ENCODE results near the gene UBE2O. TPM values are rescaled to one million over a fixed set of nuclear protein-coding genes. Genes with fewer than 3 reads are reported as not detected.

Gene UBE2O
- total RNA-seq, 1 donor from 2014 or later, result 25.8 TPM

DNA sequence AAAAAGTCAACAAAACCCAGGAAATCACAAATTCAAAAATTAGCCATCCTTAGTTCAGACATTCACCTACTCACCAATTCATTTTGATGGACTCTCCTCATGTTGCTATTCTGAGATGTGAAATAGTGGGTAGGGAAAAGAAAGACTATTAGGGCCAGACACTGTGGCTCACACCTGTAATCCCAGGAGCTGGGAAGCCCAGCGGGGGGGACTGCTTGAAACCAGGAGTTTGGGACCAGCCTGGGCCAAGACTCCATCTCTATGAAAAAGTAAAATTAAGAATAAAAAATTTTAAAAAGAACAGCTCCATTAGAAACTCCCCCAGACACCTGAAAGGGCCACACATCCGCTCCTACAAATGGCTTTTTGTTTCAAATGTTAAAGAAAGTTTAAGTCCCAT lies 21.4 kb downstream of the UBE2O start:
- FAIRE-seq (no peak), DNase-seq (ENCODE audit: low read depth) (no peak)
- H3K27me3 ChIP-seq (ENCODE audit: insufficient read depth, low read length), result no peaks in the 10 kb centered on the region
- H3K4me3 Mint-ChIP-seq (ENCODE audit: unreplicated experiment), result no peak overlapping the region
- no peaks in the 10 kb centered on the region for H3K9me3 Mint-ChIP-seq (ENCODE audit: unreplicated experiment)
- H3K9ac ChIP-seq (ENCODE audit: low read length), result no peak overlapping the region
- H3K36me3 Mint-ChIP-seq (ENCODE audit: low read depth, unreplicated experiment), result no peaks in the 10 kb centered on the region
- H3K79me2 ChIP-seq (ENCODE audit: insufficient read depth, low read length), result peaks cover 78% of the 10 kb centered on the region
- TF ChIP-seq EZH2 (IDR thresholded peaks at IDR 0.05; ENCODE audit: insufficient read depth, low read length), result no peak
- TF ChIP-seq, protein P1, sequence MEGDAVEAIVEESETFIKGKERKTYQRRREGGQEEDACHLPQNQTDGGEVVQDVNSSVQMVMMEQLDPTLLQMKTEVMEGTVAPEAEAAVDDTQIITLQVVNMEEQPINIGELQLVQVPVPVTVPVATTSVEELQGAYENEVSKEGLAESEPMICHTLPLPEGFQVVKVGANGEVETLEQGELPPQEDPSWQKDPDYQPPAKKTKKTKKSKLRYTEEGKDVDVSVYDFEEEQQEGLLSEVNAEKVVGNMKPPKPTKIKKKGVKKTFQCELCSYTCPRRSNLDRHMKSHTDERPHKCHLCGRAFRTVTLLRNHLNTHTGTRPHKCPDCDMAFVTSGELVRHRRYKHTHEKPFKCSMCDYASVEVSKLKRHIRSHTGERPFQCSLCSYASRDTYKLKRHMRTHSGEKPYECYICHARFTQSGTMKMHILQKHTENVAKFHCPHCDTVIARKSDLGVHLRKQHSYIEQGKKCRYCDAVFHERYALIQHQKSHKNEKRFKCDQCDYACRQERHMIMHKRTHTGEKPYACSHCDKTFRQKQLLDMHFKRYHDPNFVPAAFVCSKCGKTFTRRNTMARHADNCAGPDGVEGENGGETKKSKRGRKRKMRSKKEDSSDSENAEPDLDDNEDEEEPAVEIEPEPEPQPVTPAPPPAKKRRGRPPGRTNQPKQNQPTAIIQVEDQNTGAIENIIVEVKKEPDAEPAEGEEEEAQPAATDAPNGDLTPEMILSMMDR (IDR thresholded peaks at IDR 0.05; ENCODE audit: insufficient read depth, low read depth, low read length), result no peak
- no peak overlapping the region for H2AFZ ChIP-seq (ENCODE audit: low read depth, low read length)
- no peak overlapping the region for H3K4me3 ChIP-seq (ENCODE audit: insufficient read depth, low read depth, low read length)
- H4K20me1 ChIP-seq (ENCODE audit: insufficient read depth, low read length), result peaks cover 89% of the 10 kb centered on the region
- no peak overlapping the region for H3K4me2 ChIP-seq (ENCODE audit: low read length)
- no peaks in the 10 kb centered on the region for H3K9me3 ChIP-seq (ENCODE audit: insufficient read depth, low read depth, low read length)
- H3K27ac Mint-ChIP-seq (ENCODE audit: unreplicated experiment), result no peak overlapping the region
- H3K27ac ChIP-seq (ENCODE audit: low read depth, low read length), result no peak overlapping the region
- H3K4me1 ChIP-seq (ENCODE audit: insufficient read depth, low read length), result no peaks in the 10 kb centered on the region
- H3K4me1 Mint-ChIP-seq (ENCODE audit: low read depth, unreplicated experiment), result peaks cover 19% of the 10 kb centered on the region
- H3K27me3 Mint-ChIP-seq (ENCODE audit: low read depth, unreplicated experiment), result no peaks in the 10 kb centered on the region
- no peaks in the 10 kb centered on the region for H3K36me3 ChIP-seq (ENCODE audit: insufficient read depth, low read length)

DNA sequence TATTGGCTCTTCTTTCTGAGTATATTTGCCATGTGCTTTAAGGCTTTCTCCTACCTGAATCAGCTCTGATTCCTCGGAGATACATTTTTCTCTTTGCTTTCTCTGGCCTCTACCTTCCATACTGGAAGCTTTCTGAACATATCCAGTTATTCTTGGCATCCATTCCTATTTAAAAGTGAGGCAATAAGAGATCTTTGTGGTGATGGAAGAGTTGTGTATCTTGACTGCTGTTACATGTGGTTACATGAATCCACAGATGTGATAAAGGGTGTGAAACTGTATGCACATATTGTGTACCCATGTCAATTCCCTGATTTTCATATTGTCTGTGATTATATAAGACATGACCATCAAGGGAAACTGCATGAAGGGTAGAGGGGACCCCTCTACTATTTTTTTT lies 24.4 kb downstream of the UBE2O start:
- no peaks in the 10 kb centered on the region for H3K36me3 Mint-ChIP-seq (ENCODE audit: low read depth, unreplicated experiment)
- no peaks in the 10 kb centered on the region for H3K27me3 Mint-ChIP-seq (ENCODE audit: low read depth, unreplicated experiment)
- no peaks in the 10 kb centered on the region for H3K9me3 Mint-ChIP-seq (ENCODE audit: unreplicated experiment)
- Histone ChIP-seq H2AFZ (ENCODE audit: low read depth, low read length) (no peak overlapping the region), H3K27ac (ENCODE audit: low read depth, low read length) (no peak overlapping the region), H3K4me1 (ENCODE audit: insufficient read depth, low read length) (no peaks in the 10 kb centered on the region), H3K27me3 (ENCODE audit: insufficient read depth, low read length) (no peaks in the 10 kb centered on the region), H3K79me2 (ENCODE audit: insufficient read depth, low read length) (peaks cover 58% of the 10 kb centered on the region), H3K36me3 (ENCODE audit: insufficient read depth, low read length) (no peaks in the 10 kb centered on the region), H3K4me3 (ENCODE audit: insufficient read depth, low read depth, low read length) (no peak overlapping the region), H3K9me3 (ENCODE audit: insufficient read depth, low read depth, low read length) (no peaks in the 10 kb centered on the region), H4K20me1 (ENCODE audit: insufficient read depth, low read length) (peaks cover 75% of the 10 kb centered on the region), H3K9ac (ENCODE audit: low read length) (no peak overlapping the region), H3K4me2 (ENCODE audit: low read length) (no peak overlapping the region)
- no peak overlapping the region for H3K4me3 Mint-ChIP-seq (ENCODE audit: unreplicated experiment)
- DNase-seq (ENCODE audit: low read depth) (no peak), FAIRE-seq (no peak)
- TF ChIP-seq, protein P1 (IDR thresholded peaks at IDR 0.05; ENCODE audit: insufficient read depth, low read depth, low read length), result no peak
- TF ChIP-seq EZH2 (IDR thresholded peaks at IDR 0.05; ENCODE audit: insufficient read depth, low read length), result no peak
- no peak overlapping the region for H3K27ac Mint-ChIP-seq (ENCODE audit: unreplicated experiment)
- peaks cover 19% of the 10 kb centered on the region for H3K4me1 Mint-ChIP-seq (ENCODE audit: low read depth, unreplicated experiment)

DNA sequence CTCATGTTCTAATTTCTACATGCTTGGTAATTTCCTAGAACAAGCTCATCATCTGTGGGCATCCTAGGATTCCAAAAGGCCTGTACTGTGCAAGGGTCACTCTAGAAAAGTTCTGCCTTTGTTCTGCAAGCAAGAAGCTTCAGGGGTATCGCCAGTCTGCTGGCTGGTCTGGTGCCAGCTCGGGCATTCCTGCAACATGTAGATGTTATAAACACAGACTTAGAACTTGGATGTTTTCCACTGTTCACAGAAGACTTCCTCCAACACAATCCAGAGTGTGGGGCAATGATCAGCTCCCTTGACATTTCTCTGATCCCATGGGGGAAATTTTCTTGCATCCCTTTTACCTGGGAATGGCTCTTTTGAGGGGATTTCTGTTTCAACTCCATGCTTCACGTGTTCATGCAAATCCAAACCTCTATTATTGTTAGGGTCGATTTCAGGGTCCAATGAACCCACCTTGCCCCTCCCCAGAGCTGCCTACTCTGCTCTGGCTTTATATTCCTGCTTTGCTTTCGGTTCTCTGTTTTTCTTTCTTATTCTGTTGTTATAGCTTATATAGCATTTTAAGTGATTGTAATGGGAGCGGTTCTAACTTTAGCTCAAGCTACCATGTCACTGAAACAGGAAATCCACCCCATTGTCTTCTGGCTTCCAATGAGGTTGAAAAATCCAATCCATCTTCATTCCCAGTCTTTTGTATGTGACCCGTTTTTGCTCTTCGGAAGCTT lies 25.3 kb downstream of the UBE2O start:
- no peaks in the 10 kb centered on the region for H3K9me3 Mint-ChIP-seq (ENCODE audit: unreplicated experiment)
- peak; percentile 41 for DNase-seq (ENCODE audit: low read depth)

More for the DNA sequence above, 25.3 kb downstream of the UBE2O start:
- TF ChIP-seq EZH2 (IDR thresholded peaks at IDR 0.05; ENCODE audit: insufficient read depth, low read length), result no peak
- TF ChIP-seq, protein P1 (IDR thresholded peaks at IDR 0.05; ENCODE audit: insufficient read depth, low read depth, low read length), result no peak
- no peak for FAIRE-seq
- Mint-ChIP-seq H3K4me3 (ENCODE audit: unreplicated experiment) (no peak overlapping the region), H3K27ac (ENCODE audit: unreplicated experiment) (no peak overlapping the region), H3K27me3 (ENCODE audit: low read depth, unreplicated experiment) (no peaks in the 10 kb centered on the region), H3K4me1 (ENCODE audit: low read depth, unreplicated experiment) (peaks cover 19% of the 10 kb centered on the region), H3K36me3 (ENCODE audit: low read depth, unreplicated experiment) (peaks cover 4% of the 10 kb centered on the region)
- Histone ChIP-seq H3K36me3 (ENCODE audit: insufficient read depth, low read length) (no peaks in the 10 kb centered on the region), H4K20me1 (ENCODE audit: insufficient read depth, low read length) (peaks cover 71% of the 10 kb centered on the region), H3K4me3 (ENCODE audit: insufficient read depth, low read depth, low read length) (no peak overlapping the region), H3K27ac (ENCODE audit: low read depth, low read length) (no peak overlapping the region), H3K9ac (ENCODE audit: low read length) (no peak overlapping the region), H3K4me1 (ENCODE audit: insufficient read depth, low read length) (no peaks in the 10 kb centered on the region), H3K79me2 (ENCODE audit: insufficient read depth, low read length) (peaks cover 55% of the 10 kb centered on the region), H2AFZ (ENCODE audit: low read depth, low read length) (no peak overlapping the region), H3K9me3 (ENCODE audit: insufficient read depth, low read depth, low read length) (no peaks in the 10 kb centered on the region), H3K4me2 (ENCODE audit: low read length) (no peak overlapping the region), H3K27me3 (ENCODE audit: insufficient read depth, low read length) (no peaks in the 10 kb centered on the region)
